ENCODE measurements around the gene TMEM91.
"Not testable (repeated sequence)": the region's sequence is repeated elsewhere in the genome, so short reads cannot be mapped to it uniquely, and the experiment has no call there.

DNA sequence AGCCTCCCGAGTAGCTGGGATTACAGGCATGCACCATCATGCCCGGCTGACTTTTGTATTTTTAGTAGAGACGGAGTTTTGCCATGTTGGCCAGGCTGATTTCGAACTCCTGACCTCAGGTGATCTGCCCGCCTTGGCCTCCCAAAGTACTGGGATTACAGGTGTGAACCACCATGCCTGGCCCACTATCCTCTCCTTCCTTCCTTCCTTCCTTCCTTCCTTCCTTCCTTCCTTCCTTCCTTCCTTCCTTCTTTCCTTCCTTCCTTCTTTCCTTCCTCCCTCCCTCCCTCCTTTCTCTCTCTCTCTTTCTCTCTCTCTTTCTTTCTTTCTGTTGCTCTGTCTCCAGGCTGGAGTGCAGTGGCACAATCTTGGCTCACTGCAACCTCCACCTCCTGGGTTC, 5.2 kb upstream of the TMEM91 start:
- not testable (repeated sequence) for TF ChIP-seq POLR2A (IDR thresholded peaks at IDR 0.05; ENCODE audit: extremely low read depth, insufficient read length); MYC (IDR thresholded peaks at IDR 0.05; ENCODE audit: low read depth, low read length)
